PC-9 (cell line): ENCODE measurements around the gene SUGP2. TPM values are rescaled to one million over a fixed set of nuclear protein-coding genes. Genes with fewer than 3 reads are reported as not detected.

Experiments used
- BruUV-seq: library from RNA; stranded (reverse); fragments of 400-500 nt; replicated peaks from 2 replicates; lab custom pipeline; 2021; lab: Mats Ljungman, UMichigan
- CTCF ChIA-PET: fragments of 300-600 bp; sonication (Branson Sonifier 250); formaldehyde crosslinking; loops from one replicate; lab custom pipeline; 2022; ENCODE audit warnings: antibody characterized with exemption; lab: Charles Lee
- POLR2A ChIA-PET: fragments of 300-600 bp; sonication (Branson Sonifier 250); formaldehyde crosslinking; loops from one replicate; lab custom pipeline; 2022; ENCODE audit warnings: antibody characterized with exemption; ENCODE audit not compliant: unreplicated experiment; lab: Charles Lee
- DNase-seq, 2 experiments: peaks; one replicate each; pipeline versions ENCODE4 v3.0.0 to v3.0.0-alpha.2; 2015 to 2022; ENCODE audit warnings: mixed read lengths in 1 of 2
- H2AFZ ChIP-seq: fragments of 200-600 bp; sonication (generic); 2 replicates; pipeline ENCODE4 v1.8.1; 2017; ENCODE audit warnings: antibody characterized with exemption
- H3F3A ChIP-seq: fragments of 200-600 bp; sonication (generic); 2 replicates; pipeline ENCODE4 v1.8.1; 2017; ENCODE audit warnings: antibody characterized with exemption, mild to moderate bottlenecking, low read depth; ENCODE audit not compliant: insufficient read depth
- H3K27ac ChIP-seq: fragments of 200-600 bp; sonication (generic); 2 replicates; pipeline ENCODE4 v1.6.1; 2016; ENCODE audit warnings: mixed run types
- H3K27me3 ChIP-seq: fragments of 200-600 bp; sonication (generic); 2 replicates; pipeline ENCODE4 v1.6.1; 2016; ENCODE audit warnings: low read depth, mixed run types; ENCODE audit not compliant: insufficient read depth
- H3K36me3 ChIP-seq: fragments of 200-600 bp; sonication (generic); 2 replicates; pipeline ENCODE4 v1.6.1; 2016; ENCODE audit warnings: low read depth, mixed run types
- H3K4me1 ChIP-seq: fragments of 200-600 bp; sonication (generic); replicated peaks from 2 replicates; pipeline ENCODE4 v1.6.1; 2016; ENCODE audit warnings: mixed run types; ENCODE audit not compliant: insufficient read depth
- H3K4me2 ChIP-seq: fragments of 200-600 bp; sonication (generic); 2 replicates; pipeline ENCODE4 v1.6.1; 2017; ENCODE audit warnings: mixed run types
- H3K4me3 ChIP-seq: fragments of 200-600 bp; sonication (generic); 2 replicates; pipeline ENCODE4 v1.6.1; 2016; ENCODE audit warnings: mixed run types
- H3K79me2 ChIP-seq: fragments of 200-600 bp; sonication (generic); 2 replicates; pipeline ENCODE4 v1.6.1; 2017; ENCODE audit warnings: low read depth, mixed run types
- H3K9me2 ChIP-seq: fragments of 200-600 bp; sonication (generic); 2 replicates; pipeline ENCODE4 v1.8.1; 2017; ENCODE audit warnings: mild to moderate bottlenecking; ENCODE audit not compliant: insufficient read depth
- H3K9me3 ChIP-seq: fragments of 200-600 bp; sonication (generic); 2 replicates; pipeline ENCODE4 v1.8.1; 2016; ENCODE audit warnings: low read depth; ENCODE audit not compliant: insufficient read depth
- H4K20me1 ChIP-seq: fragments of 200-600 bp; sonication (generic); 2 replicates; pipeline ENCODE4 v1.8.1; 2017; ENCODE audit not compliant: insufficient read depth
- EZH2 ChIP-seq: fragments of 200-600 bp; sonication (generic); IDR thresholded peaks from 2 replicates; pipeline ENCODE4 v1.8.0; 2017; ENCODE audit warnings: antibody characterized with exemption, low read depth
- intact Hi-C: fragments of 100-400 bp; cut with micrococcal nuclease; formaldehyde crosslinking; loops from one replicate; pipeline ENCODE4 v1.10.0; 2022; ENCODE audit not compliant: unreplicated experiment
- total RNA-seq: library from RNA; stranded (reverse); gene quantifications from 2 replicates; pipeline ENCODE4 v1.2.3, GENCODE V29; 2021
- TF ChIP-seq, protein P1 (sequence below): fragments of 200-600 bp; sonication (generic); conservative IDR thresholded peaks from 2 replicates; pipeline ENCODE4 v1.6.1; 2017; ENCODE audit warnings: mixed run types, antibody characterized with exemption, mild to moderate bottlenecking, moderate library complexity

Gene SUGP2
- total RNA-seq, 1 experiment from 2014 or later: 73.1 TPM

DNA sequence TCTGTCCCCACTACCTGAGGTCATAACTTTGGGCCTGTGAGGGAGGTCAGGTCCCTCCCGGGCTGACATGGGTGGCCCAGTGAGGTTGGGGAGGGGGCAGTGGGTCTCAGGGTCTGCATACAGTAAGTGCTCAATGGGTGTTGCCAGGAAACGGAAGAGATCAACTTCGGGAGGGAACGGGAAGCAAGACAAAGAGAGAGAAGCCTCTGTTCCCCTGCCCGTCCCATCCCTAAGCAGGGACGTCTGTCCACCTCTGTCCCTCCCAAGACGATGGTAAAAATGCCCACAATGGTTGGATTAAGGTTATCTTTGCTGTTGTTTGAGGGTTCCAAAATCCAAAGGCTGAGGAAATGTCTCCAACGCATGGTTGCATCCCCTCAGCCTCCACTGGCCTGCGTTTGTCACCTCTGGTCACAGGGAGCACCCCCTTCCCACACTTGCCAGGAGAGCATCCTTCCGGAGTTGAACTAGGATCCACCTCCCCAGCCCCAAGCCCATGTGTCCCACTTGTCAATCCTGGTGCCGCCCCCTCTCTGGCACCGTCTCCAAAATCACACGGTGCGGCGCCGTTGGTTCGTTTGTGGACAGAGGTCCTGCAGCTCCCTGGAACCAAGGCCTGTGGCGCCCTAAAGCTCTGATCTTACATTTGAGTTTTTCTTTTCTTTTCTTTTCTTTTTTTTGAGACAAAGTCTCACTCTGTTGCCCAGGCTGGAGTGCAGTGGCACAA, 91.5 kb downstream of the SUGP2 start:
- ChIA-PET CTCF (interaction anchor here (0.6 kb wide), 1 partner anchor 444 kb away, joined by 7 read pairs; no protein-coding TSS in a partner anchor), POLR2A (no interaction called here)
- Histone ChIP-seq H3K4me2 (peak overlapping the region; percentile 53), H3K4me1 (peaks cover 10% of the 10 kb centered on the region), H3K27ac (no peak overlapping the region), H3K4me3 (no peak overlapping the region), H3F3A (peaks cover 39% of the 10 kb centered on the region), H3K9me3 (no peaks in the 10 kb centered on the region), H2AFZ (no peak overlapping the region), H3K79me2 (peaks cover 33% of the 10 kb centered on the region), H3K36me3 (peaks cover 5% of the 10 kb centered on the region), H3K9me2 (no peaks in the 10 kb centered on the region), H4K20me1 (no peaks in the 10 kb centered on the region), H3K27me3 (no peaks in the 10 kb centered on the region)
- intact Hi-C loops: loop anchor here (2.0 kb wide), 1 partner anchor 23 kb away; the partner anchor contains the start of genes COPE and DDX49
- DNase-seq: no peak
- TF ChIP-seq, protein P1, sequence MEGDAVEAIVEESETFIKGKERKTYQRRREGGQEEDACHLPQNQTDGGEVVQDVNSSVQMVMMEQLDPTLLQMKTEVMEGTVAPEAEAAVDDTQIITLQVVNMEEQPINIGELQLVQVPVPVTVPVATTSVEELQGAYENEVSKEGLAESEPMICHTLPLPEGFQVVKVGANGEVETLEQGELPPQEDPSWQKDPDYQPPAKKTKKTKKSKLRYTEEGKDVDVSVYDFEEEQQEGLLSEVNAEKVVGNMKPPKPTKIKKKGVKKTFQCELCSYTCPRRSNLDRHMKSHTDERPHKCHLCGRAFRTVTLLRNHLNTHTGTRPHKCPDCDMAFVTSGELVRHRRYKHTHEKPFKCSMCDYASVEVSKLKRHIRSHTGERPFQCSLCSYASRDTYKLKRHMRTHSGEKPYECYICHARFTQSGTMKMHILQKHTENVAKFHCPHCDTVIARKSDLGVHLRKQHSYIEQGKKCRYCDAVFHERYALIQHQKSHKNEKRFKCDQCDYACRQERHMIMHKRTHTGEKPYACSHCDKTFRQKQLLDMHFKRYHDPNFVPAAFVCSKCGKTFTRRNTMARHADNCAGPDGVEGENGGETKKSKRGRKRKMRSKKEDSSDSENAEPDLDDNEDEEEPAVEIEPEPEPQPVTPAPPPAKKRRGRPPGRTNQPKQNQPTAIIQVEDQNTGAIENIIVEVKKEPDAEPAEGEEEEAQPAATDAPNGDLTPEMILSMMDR: 0 out of 2 replicates have a peak, but pooled peaks have one; percentile 33
- no peak for TF ChIP-seq EZH2
- BruUV-seq: no TSS peak

Other genes starting within 250 kb of the SUGP2 start
- gene COMP, start 242.2 kb downstream of the SUGP2 start, total RNA-seq: not detected in 2 replicates
- gene UPF1, start 201.6 kb downstream of the SUGP2 start, total RNA-seq: 78.8 and 93.0 TPM in 2 replicates
- 2.7 and 4.9 TPM in 2 replicates for gene CERS1, start 137.4 kb downstream of the SUGP2 start, total RNA-seq
- 190 and 221 TPM in 2 replicates for gene COPE, start 114.1 kb downstream of the SUGP2 start, total RNA-seq
- gene DDX49, start 113.8 kb downstream of the SUGP2 start, total RNA-seq: 41.2 and 46.3 TPM in 2 replicates
- gene HOMER3, start 92.3 kb downstream of the SUGP2 start, total RNA-seq: 55.7 and 62.5 TPM in 2 replicates
- 23.5 and 28.8 TPM in 2 replicates for gene ARMC6, start 86 bp upstream of the SUGP2 start, total RNA-seq
- 5.8 and 6.9 TPM in 2 replicates for gene SLC25A42, start 30.5 kb upstream of the SUGP2 start, total RNA-seq
- gene TMEM161A, start 105.0 kb upstream of the SUGP2 start, total RNA-seq: 41.1 and 53.6 TPM in 2 replicates
- 1.8 and 3.9 TPM in 2 replicates for gene MEF2B, start 136.7 kb upstream of the SUGP2 start, total RNA-seq
- 23.1 and 24.9 TPM in 2 replicates for gene BORCS8, start 158.6 kb upstream of the SUGP2 start, total RNA-seq
- gene RFXANK, start 158.7 kb upstream of the SUGP2 start, total RNA-seq: 132 and 161 TPM in 2 replicates
- 25.7 and 28.7 TPM in 2 replicates for gene NR2C2AP, start 169.9 kb upstream of the SUGP2 start, total RNA-seq
- gene NCAN, start 178.4 kb upstream of the SUGP2 start, total RNA-seq: not detected in 2 replicates
- not detected in 2 replicates for gene TM6SF2, start 239.8 kb upstream of the SUGP2 start, total RNA-seq